ENCODE measurements around the gene COG5.
A peak's percentile ranks its signal among the peaks of the same experiment; 100 is the strongest.

COG5 gene

GRCh38 chr7:107563775-107564552 lies at the start of gene COG5, which contains the start of gene DUS4L:
COG5 (minus strand) TSS chr7:107563920; CDS start chr7:107563896, 24 bp downstream.
DUS4L (plus strand) TSS chr7:107563971; CDS start chr7:107567071, 3,100 bp downstream.
- H3K9me3 Mint-ChIP-seq: no peaks in the 10 kb centered on the region
- H3K4me3 Mint-ChIP-seq: peak within 1 kb of the TSS; percentile 94 to 96
- H3K27ac Mint-ChIP-seq: peak within 1 kb of the TSS; percentile 95
- H3K4me1 Mint-ChIP-seq: peaks cover 29 to 50% of the 10 kb centered on the region in 2 donors
- H3K36me3 Mint-ChIP-seq: peaks cover 5 to 16% of the 10 kb centered on the region in 2 donors
- DNase-seq (peak; percentile 73), ATAC-seq (replicated peaks) (peak; percentile 94 to 96)
- no peaks in the 10 kb centered on the region for H3K27me3 Mint-ChIP-seq

- H3K4me3 Mint-ChIP-seq: no peak overlapping the region
- no peaks in the 10 kb centered on the region for H3K27me3 Mint-ChIP-seq
- no peak overlapping the region for H3K27ac Mint-ChIP-seq
- peaks cover 14 to 34% of the 10 kb centered on the region in 2 donors for H3K36me3 Mint-ChIP-seq
- H3K9me3 Mint-ChIP-seq: no peaks in the 10 kb centered on the region
- DNase-seq (no peak), ATAC-seq (replicated peaks) (no peak)
- no peaks in the 10 kb centered on the region for H3K4me1 Mint-ChIP-seq
These were observed 49.7 kb upstream of the COG5 start for GRCh38 chr7:107613439-107613838.

GRCh38 chr7:107610323-107610722 lies 46.6 kb upstream of the COG5 start:
- Mint-ChIP-seq H3K4me3 (no peak overlapping the region), H3K27ac (no peak overlapping the region), H3K4me1 (no peaks in the 10 kb centered on the region), H3K27me3 (no peaks in the 10 kb centered on the region), H3K36me3 (peaks cover 11 to 29% of the 10 kb centered on the region in 2 donors), H3K9me3 (no peaks in the 10 kb centered on the region)
- DNase-seq (no peak), ATAC-seq (replicated peaks) (no peak)

GRCh38 chr7:107609811-107610261 lies 46.1 kb upstream of the COG5 start:
- no peak overlapping the region for H3K4me3 Mint-ChIP-seq
- H3K27me3 Mint-ChIP-seq: no peaks in the 10 kb centered on the region
- DNase-seq (no peak), ATAC-seq (replicated peaks) (no peak)
- H3K36me3 Mint-ChIP-seq: peaks cover 11 to 29% of the 10 kb centered on the region in 2 donors
- H3K9me3 Mint-ChIP-seq: no peaks in the 10 kb centered on the region
- no peak overlapping the region for H3K27ac Mint-ChIP-seq
- H3K4me1 Mint-ChIP-seq: no peaks in the 10 kb centered on the region

GRCh38 chr7:107606303-107606702 lies 42.6 kb upstream of the COG5 start:
- H3K4me1 Mint-ChIP-seq: no peaks in the 10 kb centered on the region
- no peaks in the 10 kb centered on the region for H3K27me3 Mint-ChIP-seq
- H3K27ac Mint-ChIP-seq: no peak overlapping the region
- H3K4me3 Mint-ChIP-seq: no peak overlapping the region
- DNase-seq: no peak
- no peaks in the 10 kb centered on the region for H3K9me3 Mint-ChIP-seq
- peaks cover 12 to 22% of the 10 kb centered on the region in 2 donors for H3K36me3 Mint-ChIP-seq
- ATAC-seq (replicated peaks): no peak

- H3K27ac Mint-ChIP-seq: no peak overlapping the region
- no peak overlapping the region for H3K4me3 Mint-ChIP-seq
- H3K4me1 Mint-ChIP-seq: no peaks in the 10 kb centered on the region
- peaks cover 13 to 23% of the 10 kb centered on the region in 2 donors for H3K36me3 Mint-ChIP-seq
- no peaks in the 10 kb centered on the region for H3K27me3 Mint-ChIP-seq
- DNase-seq: no peak
- H3K9me3 Mint-ChIP-seq: no peaks in the 10 kb centered on the region
- no peak for ATAC-seq (replicated peaks)
These were observed 41.6 kb upstream of the COG5 start for GRCh38 chr7:107605218-107605815.

GRCh38 chr7:107600816-107601215 lies 37.1 kb upstream of the COG5 start:
- peaks cover 11 to 17% of the 10 kb centered on the region in 2 donors for H3K36me3 Mint-ChIP-seq
- no peaks in the 10 kb centered on the region for H3K4me1 Mint-ChIP-seq
- no peak overlapping the region for H3K4me3 Mint-ChIP-seq
- no peak for ATAC-seq (replicated peaks)
- H3K27me3 Mint-ChIP-seq: no peaks in the 10 kb centered on the region
- no peaks in the 10 kb centered on the region for H3K9me3 Mint-ChIP-seq
- DNase-seq: no peak
- no peak overlapping the region for H3K27ac Mint-ChIP-seq

GRCh38 chr7:107599262-107599661 lies 35.5 kb upstream of the COG5 start:
- peaks cover 13 to 19% of the 10 kb centered on the region in 2 donors for H3K36me3 Mint-ChIP-seq
- ATAC-seq (replicated peaks) (no peak), DNase-seq (no peak)
- H3K27ac Mint-ChIP-seq: no peak overlapping the region
- no peaks in the 10 kb centered on the region for H3K9me3 Mint-ChIP-seq
- H3K4me3 Mint-ChIP-seq: no peak overlapping the region
- no peaks in the 10 kb centered on the region for H3K27me3 Mint-ChIP-seq
- H3K4me1 Mint-ChIP-seq: no peaks in the 10 kb centered on the region

- ATAC-seq (replicated peaks): no peak
- H3K4me3 Mint-ChIP-seq: no peak overlapping the region
- no peak overlapping the region for H3K27ac Mint-ChIP-seq
- H3K9me3 Mint-ChIP-seq: no peaks in the 10 kb centered on the region
- H3K36me3 Mint-ChIP-seq: peaks cover 10 to 27% of the 10 kb centered on the region in 2 donors
- H3K4me1 Mint-ChIP-seq: no peaks in the 10 kb centered on the region
- no peak for DNase-seq
- no peaks in the 10 kb centered on the region for H3K27me3 Mint-ChIP-seq
These were observed 34.2 kb upstream of the COG5 start for GRCh38 chr7:107597953-107598352.

GRCh38 chr7:107597582-107597916 lies 33.8 kb upstream of the COG5 start:
- Mint-ChIP-seq H3K4me1 (no peaks in the 10 kb centered on the region), H3K36me3 (peaks cover 8 to 27% of the 10 kb centered on the region in 2 donors), H3K27ac (no peak overlapping the region), H3K4me3 (no peak overlapping the region), H3K27me3 (no peaks in the 10 kb centered on the region), H3K9me3 (no peaks in the 10 kb centered on the region)
- ATAC-seq (replicated peaks) (no peak), DNase-seq (no peak)

GRCh38 chr7:107596881-107597581 lies 33.3 kb upstream of the COG5 start:
- Mint-ChIP-seq H3K4me3 (no peak overlapping the region), H3K27me3 (no peaks in the 10 kb centered on the region), H3K9me3 (no peaks in the 10 kb centered on the region), H3K27ac (no peak overlapping the region), H3K36me3 (peaks cover 8 to 27% of the 10 kb centered on the region in 2 donors), H3K4me1 (no peaks in the 10 kb centered on the region)
- ATAC-seq (replicated peaks) (no peak), DNase-seq (no peak)

GRCh38 chr7:107594961-107595737 lies 31.4 kb upstream of the COG5 start:
- ATAC-seq (replicated peaks) (no peak), DNase-seq (no peak)
- Mint-ChIP-seq H3K4me3 (no peak overlapping the region), H3K4me1 (no peaks in the 10 kb centered on the region), H3K27ac (no peak overlapping the region), H3K36me3 (peaks cover 4 to 28% of the 10 kb centered on the region in 2 donors), H3K27me3 (no peaks in the 10 kb centered on the region), H3K9me3 (no peaks in the 10 kb centered on the region)

GRCh38 chr7:107593025-107593410 lies 29.3 kb upstream of the COG5 start:
- Mint-ChIP-seq H3K36me3 (peaks cover 9 to 32% of the 10 kb centered on the region in 2 donors), H3K4me3 (no peak overlapping the region), H3K9me3 (no peaks in the 10 kb centered on the region), H3K27me3 (no peaks in the 10 kb centered on the region), H3K27ac (no peak overlapping the region), H3K4me1 (no peaks in the 10 kb centered on the region)
- DNase-seq: no peak
- no peak for ATAC-seq (replicated peaks)

Data from stimulated activated naive B cell treated with anti-CD40 and anti-IgM and Interleukin-4, amounts not matched to agents 10 μg/mL and 1 μg/mL and 100 μg/mL, for 72 hours (primary cell).